ENCODE results near the gene S1PR3.

DNA sequence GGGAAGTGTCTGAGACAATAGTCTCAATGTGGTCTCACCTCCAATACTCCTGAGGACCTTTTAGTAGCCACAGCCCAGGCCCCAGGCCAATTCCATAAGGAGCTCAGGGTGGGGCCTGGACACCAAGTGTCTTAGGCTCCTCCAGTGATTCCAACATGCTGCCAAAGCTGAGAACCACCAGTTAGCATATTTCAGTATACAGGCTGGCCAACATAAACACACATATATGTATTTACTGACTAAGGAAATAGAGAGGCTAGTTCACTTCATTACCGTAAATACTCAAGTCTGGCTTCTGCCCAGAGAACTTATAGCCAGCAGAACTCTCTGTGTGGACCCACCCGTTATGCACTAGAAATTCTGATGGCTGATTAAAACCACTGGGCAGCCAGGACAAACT, 24.1 kb downstream of the S1PR3 start:
- TF ChIP-seq TAF1 (IDR thresholded peaks at IDR 0.05; ENCODE audit: borderline replicate concordance, low read depth, low read length) (no peak), POLR2A (IDR thresholded peaks at IDR 0.05; ENCODE audit: low read depth, low read length) (no peak), POLR2AphosphoS5 (IDR thresholded peaks at IDR 0.05; ENCODE audit: low read depth, low read length) (no peak)

Measured in GM12892 (cell line).